Measurements from ENCODE around the gene CASP14. TPM values are rescaled to one million over a fixed set of nuclear protein-coding genes. Genes with fewer than 3 reads are reported as not detected.
"Not testable (repeated sequence)": the region's sequence is repeated elsewhere in the genome, so short reads cannot be mapped to it uniquely, and the experiment has no call there.

CASP14 gene
- total RNA-seq, 1 experiment from 2014 or later, result not detected

GRCh38 chr19:15062036-15062435, 12.8 kb downstream of the CASP14 start:
- no TSS peak for BruUV-seq (replicated peaks)
- peaks cover 14% of the 10 kb centered on the region for H3K9me3 Mint-ChIP-seq (ENCODE audit: unreplicated experiment)
- POLR2A ChIA-PET, result no interaction called here
- H3K4me3 Mint-ChIP-seq (ENCODE audit: unreplicated experiment), result no peak overlapping the region
- no peak for TF ChIP-seq CTCF (IDR thresholded peaks at IDR 0.05; ENCODE audit: unreplicated experiment)
- intact Hi-C loops (cut with micrococcal nuclease), result no loop called here
- no peaks in the 10 kb centered on the region for H3K4me1 Mint-ChIP-seq (ENCODE audit: insufficient read depth, unreplicated experiment)
- no peaks in the 10 kb centered on the region for H3K36me3 Mint-ChIP-seq (ENCODE audit: insufficient read depth, unreplicated experiment)
- H3K27ac Mint-ChIP-seq (ENCODE audit: low read depth, unreplicated experiment), result no peak overlapping the region
- CTCF ChIA-PET, result interaction anchor here (0.7 kb wide), 1 partner anchor 834 kb away, joined by 4 read pairs; no protein-coding TSS in a partner anchor
- peaks cover 12% of the 10 kb centered on the region for H3K27me3 Mint-ChIP-seq (ENCODE audit: insufficient read depth, unreplicated experiment)
- no peak for DNase-seq (ENCODE audit: unreplicated experiment)

- POLR2A ChIA-PET; CTCF ChIA-PET; H3K4me1 Mint-ChIP-seq (ENCODE audit: insufficient read depth, unreplicated experiment); H3K9me3 Mint-ChIP-seq (ENCODE audit: unreplicated experiment); H3K27me3 Mint-ChIP-seq (ENCODE audit: insufficient read depth, unreplicated experiment); intact Hi-C loops (cut with micrococcal nuclease); H3K4me3 Mint-ChIP-seq (ENCODE audit: unreplicated experiment); BruUV-seq (replicated peaks); H3K36me3 Mint-ChIP-seq (ENCODE audit: insufficient read depth, unreplicated experiment); H3K27ac Mint-ChIP-seq (ENCODE audit: low read depth, unreplicated experiment); DNase-seq (ENCODE audit: unreplicated experiment): not testable (repeated sequence)
Measured at GRCh38 chr19:15070386-15070785, 21.1 kb downstream of the CASP14 start.

GRCh38 chr19:15072930-15073647, 23.8 kb downstream of the CASP14 start:
- no TSS peak for BruUV-seq (replicated peaks)
- CTCF ChIA-PET, result interaction anchor here (0.6 kb wide), 1 partner anchor 77 kb away, joined by 3 read pairs; no protein-coding TSS in a partner anchor

GRCh38 chr19:15074371-15074770, 25.1 kb downstream of the CASP14 start:
- POLR2A ChIA-PET, result no interaction called here
- intact Hi-C loops (cut with micrococcal nuclease), result no loop called here
- no TSS peak for BruUV-seq (replicated peaks)
- Mint-ChIP-seq H3K36me3 (ENCODE audit: insufficient read depth, unreplicated experiment) (no peaks in the 10 kb centered on the region), H3K4me1 (ENCODE audit: insufficient read depth, unreplicated experiment) (no peaks in the 10 kb centered on the region), H3K27ac (ENCODE audit: low read depth, unreplicated experiment) (no peak overlapping the region), H3K9me3 (ENCODE audit: unreplicated experiment) (peaks cover 7% of the 10 kb centered on the region), H3K27me3 (ENCODE audit: insufficient read depth, unreplicated experiment) (no peaks in the 10 kb centered on the region), H3K4me3 (ENCODE audit: unreplicated experiment) (no peak overlapping the region)
- DNase-seq (ENCODE audit: unreplicated experiment), result no peak
- CTCF ChIA-PET, result no interaction called here
- no peak for TF ChIP-seq CTCF (IDR thresholded peaks at IDR 0.05; ENCODE audit: unreplicated experiment)

More at GRCh38 chr19:15072930-15073647, 23.8 kb downstream of the CASP14 start:
- TF ChIP-seq CTCF (IDR thresholded peaks at IDR 0.05; ENCODE audit: unreplicated experiment), result no peak
- no peak for DNase-seq (ENCODE audit: unreplicated experiment)
- H3K27ac Mint-ChIP-seq (ENCODE audit: low read depth, unreplicated experiment), result no peak overlapping the region
- peaks cover 7% of the 10 kb centered on the region for H3K9me3 Mint-ChIP-seq (ENCODE audit: unreplicated experiment)
- intact Hi-C loops (cut with micrococcal nuclease), result no loop called here
- no peaks in the 10 kb centered on the region for H3K36me3 Mint-ChIP-seq (ENCODE audit: insufficient read depth, unreplicated experiment)
- no peaks in the 10 kb centered on the region for H3K4me1 Mint-ChIP-seq (ENCODE audit: insufficient read depth, unreplicated experiment)
- POLR2A ChIA-PET, result no interaction called here
- no peaks in the 10 kb centered on the region for H3K27me3 Mint-ChIP-seq (ENCODE audit: insufficient read depth, unreplicated experiment)
- no peak overlapping the region for H3K4me3 Mint-ChIP-seq (ENCODE audit: unreplicated experiment)

All from MCF 10A (cell line).